AG04450 (cell line): ENCODE data around the gene SAA1. TPM values are rescaled to one million over a fixed set of nuclear protein-coding genes. Genes with fewer than 3 reads are reported as not detected.

ENCODE experiments used
- CTCF ChIA-PET: fragments of 300-600, 350-600 bp; formaldehyde crosslinking; extraction: SDS; loops from one replicate; lab custom pipeline; 2022; ENCODE audit warnings: antibody characterized with exemption, inconsistent platforms; lab: Charles Lee
- POLR2A ChIA-PET: fragments of 350-600 bp; formaldehyde crosslinking; extraction: SDS; loops from one replicate; lab custom pipeline; 2021; ENCODE audit warnings: antibody characterized with exemption, inconsistent platforms; lab: Yijun Ruan, JAX
- DNase-seq: peaks from one replicate; pipeline ENCODE4 v3.0.0-alpha.2; 2011; ENCODE audit warnings: low read depth, low spot score
- H3K27ac ChIP-seq: one replicate; pipeline ENCODE4 v1.5.1; 2012; ENCODE audit warnings: low read depth, low read length, control low read depth
- H3K27me3 ChIP-seq: one replicate; pipeline ENCODE4 v1.6.0; 2012; ENCODE audit warnings: low read length; ENCODE audit not compliant: control insufficient read depth, insufficient read depth
- H3K4me3 ChIP-seq: 2 replicates; pipeline ENCODE4 v1.5.1; 2011; ENCODE audit warnings: mild to moderate bottlenecking, low read depth, low read length, control low read depth
- H3K9me3 ChIP-seq: 2 replicates; pipeline ENCODE4 v1.5.1; 2012; ENCODE audit warnings: low read length; ENCODE audit not compliant: control insufficient read depth, insufficient read depth
- polyA minus RNA-seq: library from RNA; depleted of rRNA, polyadenylated mRNA; stranded (reverse); fragments of >200 nt; gene quantifications from 2 replicates; pipeline ENCODE4 v1.2.3, GENCODE V29; 2011; rRNA and poly(A)+ RNA removed
- polyA plus RNA-seq: library from polyadenylated mRNA; depleted of rRNA; stranded (reverse); fragments of >200 nt; gene quantifications from 2 replicates; pipeline ENCODE4 v1.2.3, GENCODE V29; 2011; rRNA removed
- TF ChIP-seq, protein P1 (sequence below): IDR thresholded peaks from 2 replicates; pipeline ENCODE4 v1.5.1; 2011; ENCODE audit warnings: low read depth, low read length, control low read depth, inconsistent platforms

The SAA1 gene
- not detected in 2 replicates for polyA plus RNA-seq
- not detected in 2 replicates for polyA minus RNA-seq

DNA sequence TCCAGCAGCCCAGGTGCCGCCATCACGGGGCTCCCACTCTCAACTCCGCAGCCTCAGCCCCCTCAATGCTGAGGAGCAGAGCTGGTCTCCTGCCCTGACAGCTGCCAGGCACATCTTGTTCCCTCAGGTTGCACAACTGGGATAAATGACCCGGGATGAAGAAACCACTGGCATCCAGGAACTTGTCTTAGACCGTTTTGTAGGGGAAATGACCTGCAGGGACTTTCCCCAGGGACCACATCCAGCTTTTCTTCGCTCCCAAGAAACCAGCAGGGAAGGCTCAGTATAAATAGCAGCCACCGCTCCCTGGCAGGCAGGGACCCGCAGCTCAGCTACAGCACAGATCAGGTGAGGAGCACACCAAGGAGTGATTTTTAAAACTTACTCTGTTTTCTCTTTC is at the start of gene SAA1:
Gene SAA1 (plus strand): TSS at position 316 of the 400 bp plus-strand sequence. CDS start 624 bp downstream, outside the sequence.
- no peak within 1 kb of the TSS for H3K4me3 ChIP-seq
- no peak within 1 kb of the TSS for H3K27ac ChIP-seq
- CTCF ChIA-PET: no interaction called here
- POLR2A ChIA-PET: no interaction called here
- H3K9me3 ChIP-seq: no peaks in the 10 kb centered on the region
- no peak for DNase-seq
- peaks cover 4% of the 10 kb centered on the region for H3K27me3 ChIP-seq
- TF ChIP-seq, protein P1, sequence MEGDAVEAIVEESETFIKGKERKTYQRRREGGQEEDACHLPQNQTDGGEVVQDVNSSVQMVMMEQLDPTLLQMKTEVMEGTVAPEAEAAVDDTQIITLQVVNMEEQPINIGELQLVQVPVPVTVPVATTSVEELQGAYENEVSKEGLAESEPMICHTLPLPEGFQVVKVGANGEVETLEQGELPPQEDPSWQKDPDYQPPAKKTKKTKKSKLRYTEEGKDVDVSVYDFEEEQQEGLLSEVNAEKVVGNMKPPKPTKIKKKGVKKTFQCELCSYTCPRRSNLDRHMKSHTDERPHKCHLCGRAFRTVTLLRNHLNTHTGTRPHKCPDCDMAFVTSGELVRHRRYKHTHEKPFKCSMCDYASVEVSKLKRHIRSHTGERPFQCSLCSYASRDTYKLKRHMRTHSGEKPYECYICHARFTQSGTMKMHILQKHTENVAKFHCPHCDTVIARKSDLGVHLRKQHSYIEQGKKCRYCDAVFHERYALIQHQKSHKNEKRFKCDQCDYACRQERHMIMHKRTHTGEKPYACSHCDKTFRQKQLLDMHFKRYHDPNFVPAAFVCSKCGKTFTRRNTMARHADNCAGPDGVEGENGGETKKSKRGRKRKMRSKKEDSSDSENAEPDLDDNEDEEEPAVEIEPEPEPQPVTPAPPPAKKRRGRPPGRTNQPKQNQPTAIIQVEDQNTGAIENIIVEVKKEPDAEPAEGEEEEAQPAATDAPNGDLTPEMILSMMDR: no peak

DNA sequence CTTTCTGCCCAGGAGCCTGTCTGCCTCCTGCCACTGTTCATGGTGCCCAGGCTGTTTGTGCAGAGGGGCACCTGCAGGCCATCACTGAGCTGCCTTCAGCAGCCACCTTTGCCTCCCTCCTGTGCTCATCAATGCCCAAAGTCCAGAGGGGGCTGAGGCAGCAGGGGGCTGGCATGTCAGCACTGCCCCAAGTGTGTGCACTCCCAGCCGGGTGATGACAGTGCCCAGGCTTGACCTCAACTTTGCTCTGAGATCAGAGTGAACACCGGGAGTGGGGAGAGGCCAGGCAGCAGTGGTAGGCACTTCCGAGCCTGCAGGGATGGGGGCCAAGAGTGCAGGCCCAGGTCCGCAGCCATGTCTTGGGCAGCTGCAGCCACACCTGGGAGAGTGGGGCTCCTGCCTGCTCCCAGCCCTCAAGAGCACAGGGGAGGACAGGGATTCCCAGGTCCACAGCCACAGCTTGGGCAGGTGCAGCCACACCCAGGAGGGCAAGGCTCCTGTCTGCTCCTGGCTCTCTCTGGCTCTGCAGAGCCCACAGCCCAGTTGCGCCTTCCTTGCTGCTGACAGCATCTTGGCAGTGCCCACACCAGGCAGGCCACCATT is 44.7 kb upstream of the SAA1 start:
- H3K27me3 ChIP-seq: no peaks in the 10 kb centered on the region
- ChIA-PET POLR2A (no interaction called here), CTCF (no interaction called here)

DNA sequence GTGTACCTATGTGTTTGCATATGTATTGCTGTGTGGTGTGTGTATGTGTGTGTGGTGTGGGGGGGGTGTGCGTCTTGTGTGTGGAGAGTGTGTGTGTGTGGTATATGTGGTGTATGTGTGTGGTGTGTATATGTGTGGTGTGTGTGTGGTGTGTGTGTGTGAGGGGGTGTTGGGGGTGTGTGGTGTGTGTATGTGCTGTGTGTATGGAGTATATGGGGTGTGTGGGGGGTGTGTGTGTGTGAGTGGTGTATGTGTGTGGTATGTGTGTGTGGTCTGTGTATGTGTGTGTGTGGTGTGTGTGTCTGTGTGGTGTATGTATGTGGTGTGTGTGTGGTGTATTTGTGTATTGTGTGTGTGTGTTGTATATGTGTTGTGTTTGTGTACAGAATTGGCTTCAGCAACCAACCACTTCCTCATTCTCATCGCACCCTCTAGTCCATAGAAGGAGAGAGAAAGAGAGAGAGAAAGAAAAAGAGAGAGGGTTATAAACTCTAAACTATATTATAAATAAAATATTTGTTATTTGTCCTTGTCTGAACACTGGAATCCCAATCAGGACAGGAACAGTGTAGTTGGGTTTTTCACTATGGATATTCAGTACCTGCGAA is 43.1 kb upstream of the SAA1 start:
- DNase-seq: no peak
- ChIA-PET POLR2A (no interaction called here), CTCF (interaction anchor here (1.0 kb wide), 1 partner anchor 21 kb away, joined by 5 read pairs; no protein-coding TSS in a partner anchor)
- Histone ChIP-seq H3K27me3 (no peaks in the 10 kb centered on the region), H3K4me3 (no peak overlapping the region), H3K9me3 (no peaks in the 10 kb centered on the region), H3K27ac (no peak overlapping the region)
- TF ChIP-seq, protein P1: no peak

More for the DNA sequence above, 44.7 kb upstream of the SAA1 start:
- no peak for DNase-seq
- no peaks in the 10 kb centered on the region for H3K9me3 ChIP-seq
- H3K27ac ChIP-seq: no peak overlapping the region
- no peak overlapping the region for H3K4me3 ChIP-seq
- TF ChIP-seq, protein P1: no peak

DNA sequence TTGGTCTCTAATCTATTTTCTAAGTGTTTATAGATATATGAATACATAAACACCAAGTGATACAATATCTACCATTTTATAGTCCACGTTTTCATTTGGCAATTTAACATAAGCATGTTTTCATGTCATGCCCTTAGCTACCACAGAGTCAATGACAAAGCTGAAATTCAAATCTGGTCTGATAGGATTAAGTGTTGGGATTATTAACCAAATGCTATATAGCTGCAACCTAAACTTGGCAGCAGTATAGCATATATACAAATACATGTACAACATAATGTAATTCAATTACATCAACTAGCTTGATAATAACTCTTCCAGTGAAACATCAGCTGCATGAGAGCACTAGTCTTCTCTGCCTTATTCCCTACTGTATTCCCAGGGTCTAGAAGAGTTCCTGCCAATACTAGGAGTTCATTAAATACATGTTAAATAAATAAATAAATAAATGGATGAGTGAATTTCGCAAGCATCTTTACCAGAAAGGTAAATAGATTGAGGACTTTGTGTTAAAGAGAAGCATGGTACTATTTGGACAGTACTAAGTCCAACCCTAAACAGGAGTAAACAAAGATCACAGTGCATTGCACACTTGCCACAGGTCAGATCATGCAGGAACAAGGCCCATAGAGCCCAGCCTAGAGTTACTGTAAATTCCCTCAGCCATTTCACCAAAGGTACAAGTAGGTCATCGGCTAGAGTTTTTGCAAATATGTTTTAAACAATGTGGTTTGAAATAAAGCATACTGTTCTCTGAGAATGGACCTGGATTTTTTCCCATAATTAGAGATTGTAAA is 42.3 kb upstream of the SAA1 start:
- ChIA-PET POLR2A (no interaction called here), CTCF (interaction anchor here (1.0 kb wide), 1 partner anchor 20 kb away, joined by 5 read pairs; no protein-coding TSS in a partner anchor)
- Histone ChIP-seq H3K27ac (no peak overlapping the region), H3K4me3 (no peak overlapping the region), H3K27me3 (no peaks in the 10 kb centered on the region), H3K9me3 (no peaks in the 10 kb centered on the region)
- DNase-seq: no peak
- TF ChIP-seq, protein P1: no peak

DNA sequence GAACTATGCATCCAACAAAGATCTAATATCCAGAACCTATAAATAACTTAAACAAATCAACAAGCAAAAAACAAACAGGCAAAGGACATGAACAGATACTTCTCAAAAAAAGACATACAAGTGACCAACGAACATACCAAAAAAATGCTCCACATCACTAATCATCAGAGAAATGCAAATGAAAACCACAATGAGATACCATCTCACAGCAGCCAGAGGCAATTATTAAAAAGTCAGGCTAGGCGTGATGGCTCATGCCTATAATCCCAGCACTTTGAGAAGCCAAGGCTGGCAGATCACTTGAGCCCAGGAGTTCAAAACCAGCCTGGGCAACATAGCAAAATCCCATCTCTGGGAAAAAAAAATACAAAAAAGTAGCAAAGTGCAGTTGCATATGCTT is 40.2 kb upstream of the SAA1 start:
- POLR2A ChIA-PET: no interaction called here
- Histone ChIP-seq H3K4me3 (no peak overlapping the region), H3K27ac (no peak overlapping the region), H3K9me3 (no peaks in the 10 kb centered on the region), H3K27me3 (no peaks in the 10 kb centered on the region)
- no peak for DNase-seq
- CTCF ChIA-PET: no interaction called here
- TF ChIP-seq, protein P1: no peak
